Astrocyte (in vitro differentiated cells and primary cell): ENCODE results near the gene SLC44A1. TPM values are rescaled to one million over a fixed set of nuclear protein-coding genes. Genes with fewer than 3 reads are reported as not detected.

Experiments used
- DNase-seq: peaks from one replicate; pipeline ENCODE4 v3.0.0-alpha.2; 2010; ENCODE audit warnings: low read depth
- FAIRE-seq: peaks from 2 replicates; lab custom pipeline; 2011; peaks lifted over from hg19 to GRCh38; lab: Jason Lieb, UNC
- H2AFZ ChIP-seq: 2 replicates; pipeline ENCODE4 v1.6.0; 2012; ENCODE audit warnings: low read depth, low read length, inconsistent platforms
- H3K27ac ChIP-seq: 2 replicates; pipeline ENCODE4 v1.5.1; 2011; ENCODE audit warnings: low read depth, low read length, inconsistent platforms
- H3K27me3 ChIP-seq: 2 replicates; pipeline ENCODE4 v1.6.0; 2011; ENCODE audit warnings: low read length, inconsistent platforms; ENCODE audit not compliant: insufficient read depth
- H3K36me3 ChIP-seq: 2 replicates; pipeline ENCODE4 v1.5.1; 2011; ENCODE audit warnings: low read length, inconsistent platforms; ENCODE audit not compliant: insufficient read depth
- H3K4me1 ChIP-seq: 2 replicates; pipeline ENCODE4 v1.5.1; 2011; ENCODE audit warnings: low read length, inconsistent platforms; ENCODE audit not compliant: insufficient read depth
- H3K4me2 ChIP-seq: 2 replicates; pipeline ENCODE4 v1.6.0; 2012; ENCODE audit warnings: low read length, inconsistent platforms
- H3K4me3 ChIP-seq: 2 replicates; pipeline ENCODE4 v1.5.1; 2011; ENCODE audit warnings: low read depth, mild to moderate bottlenecking, low read length, inconsistent platforms; ENCODE audit not compliant: insufficient read depth
- H3K79me2 ChIP-seq: 2 replicates; pipeline ENCODE4 v1.6.0; 2012; ENCODE audit warnings: mild to moderate bottlenecking, low read length, inconsistent platforms; ENCODE audit not compliant: insufficient read depth
- H3K9ac ChIP-seq: 2 replicates; pipeline ENCODE4 v1.6.0; 2012; ENCODE audit warnings: mild to moderate bottlenecking, low read length, inconsistent platforms
- H3K9me3 ChIP-seq: 2 replicates; pipeline ENCODE4 v1.5.1; 2012; ENCODE audit warnings: low read depth, mild to moderate bottlenecking, low read length, inconsistent platforms; ENCODE audit not compliant: insufficient read depth
- H4K20me1 ChIP-seq: 2 replicates; pipeline ENCODE4 v1.6.0; 2012; ENCODE audit warnings: low read length, inconsistent platforms; ENCODE audit not compliant: insufficient read depth
- H3K27ac Mint-ChIP-seq: one replicate; pipeline ENCODE4 v1.8.0; 2021; ENCODE audit warnings: mild to moderate bottlenecking, mixed read lengths; ENCODE audit not compliant: unreplicated experiment
- H3K27me3 Mint-ChIP-seq: one replicate; pipeline ENCODE4 v1.8.0; 2021; ENCODE audit warnings: low read depth, mixed read lengths; ENCODE audit not compliant: unreplicated experiment
- H3K36me3 Mint-ChIP-seq: one replicate; pipeline ENCODE4 v1.8.0; 2021; ENCODE audit warnings: low read depth, mixed read lengths; ENCODE audit not compliant: unreplicated experiment
- H3K4me1 Mint-ChIP-seq: one replicate; pipeline ENCODE4 v1.8.0; 2021; ENCODE audit warnings: low read depth, mixed read lengths; ENCODE audit not compliant: unreplicated experiment
- H3K4me3 Mint-ChIP-seq: one replicate; pipeline ENCODE4 v1.8.0; 2021; ENCODE audit warnings: mild to moderate bottlenecking, moderate library complexity, mixed read lengths; ENCODE audit not compliant: unreplicated experiment
- H3K9me3 Mint-ChIP-seq: one replicate; pipeline ENCODE4 v1.8.0; 2021; ENCODE audit warnings: mild to moderate bottlenecking, mixed read lengths; ENCODE audit not compliant: unreplicated experiment
- EZH2 ChIP-seq: IDR thresholded peaks from 2 replicates; pipeline ENCODE4 v1.6.1; 2012; ENCODE audit warnings: mild to moderate bottlenecking, low read length, inconsistent platforms; ENCODE audit not compliant: insufficient read depth
- total RNA-seq: library from RNA; stranded (reverse); gene quantifications from 2 replicates; pipeline ENCODE4 v1.2.1, GENCODE V29; 2021
- TF ChIP-seq, protein P1 (sequence below): IDR thresholded peaks from 2 replicates; pipeline ENCODE4 v1.5.1; 2011; ENCODE audit warnings: low read depth, mild to moderate bottlenecking, inconsistent platforms, low read length, moderate library complexity; ENCODE audit not compliant: insufficient read depth

Gene SLC44A1
- total RNA-seq, 1 donor from 2014 or later: 43.8 TPM

DNA sequence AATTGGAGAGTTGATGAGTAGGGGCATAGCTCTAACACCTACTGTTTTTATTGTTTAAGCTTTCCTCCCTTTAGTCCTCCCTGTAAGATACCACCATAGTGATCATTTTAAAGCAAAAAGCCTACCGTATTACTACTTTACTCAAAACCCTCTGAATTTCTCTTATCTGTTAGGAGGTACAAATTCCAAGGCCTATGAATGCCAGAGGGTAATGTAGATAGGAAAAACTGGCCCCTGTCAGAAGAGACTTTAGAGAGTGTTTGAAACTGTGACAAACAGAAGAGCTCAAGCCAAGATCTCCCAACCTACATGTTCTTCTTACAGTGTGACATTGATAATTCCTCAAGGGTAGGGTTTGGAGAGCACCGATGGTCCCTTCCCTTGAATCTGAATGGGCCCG lies 7.2 kb upstream of the SLC44A1 start:
- Mint-ChIP-seq H3K27me3 (no peaks in the 10 kb centered on the region), H3K4me3 (no peak overlapping the region), H3K4me1 (peaks cover 24% of the 10 kb centered on the region), H3K9me3 (no peaks in the 10 kb centered on the region), H3K36me3 (no peaks in the 10 kb centered on the region), H3K27ac (no peak overlapping the region)
- peaks cover 8% of the 10 kb centered on the region for H3K27me3 ChIP-seq
- H3K9me3 ChIP-seq: no peaks in the 10 kb centered on the region
- H3K4me2 ChIP-seq: no peak overlapping the region
- H3K4me1 ChIP-seq: no peaks in the 10 kb centered on the region
- H3K27ac ChIP-seq: no peak overlapping the region
- H3K36me3 ChIP-seq: no peaks in the 10 kb centered on the region
- DNase-seq (no peak), FAIRE-seq (no peak)
- TF ChIP-seq EZH2: no peak
- TF ChIP-seq, protein P1, sequence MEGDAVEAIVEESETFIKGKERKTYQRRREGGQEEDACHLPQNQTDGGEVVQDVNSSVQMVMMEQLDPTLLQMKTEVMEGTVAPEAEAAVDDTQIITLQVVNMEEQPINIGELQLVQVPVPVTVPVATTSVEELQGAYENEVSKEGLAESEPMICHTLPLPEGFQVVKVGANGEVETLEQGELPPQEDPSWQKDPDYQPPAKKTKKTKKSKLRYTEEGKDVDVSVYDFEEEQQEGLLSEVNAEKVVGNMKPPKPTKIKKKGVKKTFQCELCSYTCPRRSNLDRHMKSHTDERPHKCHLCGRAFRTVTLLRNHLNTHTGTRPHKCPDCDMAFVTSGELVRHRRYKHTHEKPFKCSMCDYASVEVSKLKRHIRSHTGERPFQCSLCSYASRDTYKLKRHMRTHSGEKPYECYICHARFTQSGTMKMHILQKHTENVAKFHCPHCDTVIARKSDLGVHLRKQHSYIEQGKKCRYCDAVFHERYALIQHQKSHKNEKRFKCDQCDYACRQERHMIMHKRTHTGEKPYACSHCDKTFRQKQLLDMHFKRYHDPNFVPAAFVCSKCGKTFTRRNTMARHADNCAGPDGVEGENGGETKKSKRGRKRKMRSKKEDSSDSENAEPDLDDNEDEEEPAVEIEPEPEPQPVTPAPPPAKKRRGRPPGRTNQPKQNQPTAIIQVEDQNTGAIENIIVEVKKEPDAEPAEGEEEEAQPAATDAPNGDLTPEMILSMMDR: no peak
- no peak overlapping the region for H3K4me3 ChIP-seq
- H4K20me1 ChIP-seq: no peaks in the 10 kb centered on the region
- H3K79me2 ChIP-seq: no peaks in the 10 kb centered on the region
- no peak overlapping the region for H2AFZ ChIP-seq
- H3K9ac ChIP-seq: no peak overlapping the region

DNA sequence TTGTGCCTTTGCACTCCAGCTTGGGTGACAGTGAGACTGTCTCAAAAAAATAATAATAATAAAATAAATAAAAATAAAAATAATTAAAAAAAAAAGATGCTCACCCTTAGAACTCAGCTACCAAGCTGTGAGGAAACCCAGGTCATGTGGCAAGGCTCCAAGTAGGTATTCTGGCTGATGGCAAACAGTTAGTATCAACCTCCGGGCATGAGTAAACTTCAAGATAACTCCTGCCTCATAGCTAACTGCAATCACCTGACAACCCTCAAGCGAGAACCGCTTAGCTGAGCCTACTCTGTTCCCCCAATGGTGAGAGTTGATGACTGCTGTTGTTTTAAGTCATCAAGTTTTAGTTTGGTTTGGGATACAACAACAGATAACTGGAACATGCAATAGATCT lies 6.1 kb upstream of the SLC44A1 start:
- TF ChIP-seq, protein P1: no peak
- no peak for TF ChIP-seq EZH2
- Mint-ChIP-seq H3K36me3 (no peaks in the 10 kb centered on the region), H3K9me3 (no peaks in the 10 kb centered on the region), H3K4me1 (peaks cover 31% of the 10 kb centered on the region), H3K27me3 (no peaks in the 10 kb centered on the region), H3K27ac (no peak overlapping the region), H3K4me3 (no peak overlapping the region)
- H3K79me2 ChIP-seq: no peaks in the 10 kb centered on the region
- H3K4me1 ChIP-seq: no peaks in the 10 kb centered on the region
- H3K36me3 ChIP-seq: no peaks in the 10 kb centered on the region
- no peak overlapping the region for H2AFZ ChIP-seq
- H3K4me3 ChIP-seq: no peak overlapping the region
- FAIRE-seq (no peak), DNase-seq (no peak)
- no peaks in the 10 kb centered on the region for H3K9me3 ChIP-seq
- H3K27me3 ChIP-seq: peaks cover 8% of the 10 kb centered on the region
- H3K27ac ChIP-seq: no peak overlapping the region
- H4K20me1 ChIP-seq: no peaks in the 10 kb centered on the region
- H3K4me2 ChIP-seq: no peak overlapping the region
- no peak overlapping the region for H3K9ac ChIP-seq

DNA sequence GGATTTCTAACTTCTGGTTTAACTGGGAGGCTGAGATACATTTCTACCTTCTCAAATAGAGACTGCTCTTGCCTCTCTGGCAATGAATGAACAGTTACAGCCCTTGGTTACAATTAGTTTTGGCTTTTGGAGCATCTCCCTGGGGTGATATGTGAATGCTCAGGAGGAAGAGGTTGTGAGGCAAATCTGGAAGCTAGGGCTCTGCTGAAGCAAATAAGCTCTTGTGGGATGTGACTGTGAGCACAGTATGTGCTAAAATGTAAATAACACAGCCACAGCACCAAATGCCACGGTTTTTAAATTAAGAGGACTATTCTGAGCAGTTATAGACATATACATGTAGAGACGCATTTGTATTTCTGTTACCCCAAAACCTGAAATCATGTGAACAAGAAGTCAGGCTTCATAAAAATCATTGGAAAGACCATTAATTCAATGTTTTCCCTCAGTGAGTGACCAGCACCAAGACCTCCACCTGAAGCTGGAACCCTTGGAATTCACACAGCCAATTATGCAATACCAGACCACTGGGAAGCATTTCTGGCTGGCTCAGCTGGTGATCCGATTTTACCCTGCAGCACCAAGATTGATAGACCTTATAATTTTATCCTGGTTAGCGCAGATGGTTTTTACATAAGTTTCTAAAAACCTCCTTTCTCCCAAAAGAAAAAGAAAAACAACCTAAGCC lies 3.0 kb upstream of the SLC44A1 start:
- Mint-ChIP-seq H3K4me1 (peaks cover 30% of the 10 kb centered on the region), H3K4me3 (no peak overlapping the region), H3K36me3 (no peaks in the 10 kb centered on the region), H3K27me3 (no peaks in the 10 kb centered on the region), H3K9me3 (no peaks in the 10 kb centered on the region), H3K27ac (peak overlapping the region; percentile 51)
- peaks cover 14% of the 10 kb centered on the region for H3K4me1 ChIP-seq
- no peaks in the 10 kb centered on the region for H3K9me3 ChIP-seq
- H4K20me1 ChIP-seq: no peaks in the 10 kb centered on the region
- no peak overlapping the region for H3K4me3 ChIP-seq
- no peaks in the 10 kb centered on the region for H3K79me2 ChIP-seq
- DNase-seq (peak; percentile 45), FAIRE-seq (no peak)
- no peak overlapping the region for H3K9ac ChIP-seq
- peaks cover 8% of the 10 kb centered on the region for H3K27me3 ChIP-seq
- no peak overlapping the region for H3K4me2 ChIP-seq
- H3K27ac ChIP-seq: no peak overlapping the region
- TF ChIP-seq, protein P1: no peak
- TF ChIP-seq EZH2: no peak
- H3K36me3 ChIP-seq: no peaks in the 10 kb centered on the region
- H2AFZ ChIP-seq: no peak overlapping the region
